Measurements from ENCODE around the gene PLA2R1. TPM values are rescaled to one million over a fixed set of nuclear protein-coding genes. Genes with fewer than 3 reads are reported as not detected.

The PLA2R1 gene
- polyA plus RNA-seq, 1 donor = 1.4 TPM

- no peak for DNase-seq
These were observed 169.2 kb downstream of the PLA2R1 start for GRCh38 chr2:159892990-159893810.

- no peak for DNase-seq
These were observed 170.3 kb downstream of the PLA2R1 start for GRCh38 chr2:159891917-159892730.

- DNase-seq = no peak
These were observed 171.2 kb downstream of the PLA2R1 start for GRCh38 chr2:159891267-159891588.

GRCh38 chr2:159890551-159891266 is 171.7 kb downstream of the PLA2R1 start:
- DNase-seq = no peak

GRCh38 chr2:159882130-159882745 is 180.2 kb downstream of the PLA2R1 start:
- no peak for DNase-seq

Other genes starting within 250 kb of the PLA2R1 start
- 0.81 TPM for gene LY75, start 157.9 kb downstream of the PLA2R1 start, polyA plus RNA-seq (ENCODE audit: insufficient read length)
- 52.2 TPM for gene ITGB6, start 137.7 kb upstream of the PLA2R1 start, polyA plus RNA-seq (ENCODE audit: insufficient read length)